HG03097 (cell line): ENCODE data around the gene ZNF148.

Experiments
- ATAC-seq: cut with Tn5 transposase; IDR thresholded peaks from one replicate; pipeline ENCODE4 v1.9.1; 2021; ENCODE audit not compliant: unreplicated experiment, low FRiP score

ZNF148 gene

GRCh38 chr3:125231895-125232294 is 143.2 kb downstream of the ZNF148 start:
- no peak for ATAC-seq

GRCh38 chr3:125229707-125230106 is 145.4 kb downstream of the ZNF148 start:
- ATAC-seq = no peak

- no peak for ATAC-seq
Observed at GRCh38 chr3:125229168-125229567, 146.0 kb downstream of the ZNF148 start.

GRCh38 chr3:125221831-125222230 is 153.3 kb downstream of the ZNF148 start:
- no peak for ATAC-seq

GRCh38 chr3:125220727-125221429 is 154.2 kb downstream of the ZNF148 start:
- ATAC-seq = no peak

GRCh38 chr3:125220183-125220582 is 154.9 kb downstream of the ZNF148 start:
- no peak for ATAC-seq

GRCh38 chr3:125219261-125219701 is 155.8 kb downstream of the ZNF148 start:
- ATAC-seq = no peak

GRCh38 chr3:125214738-125215137 is 160.4 kb downstream of the ZNF148 start:
- ATAC-seq = no peak

- ATAC-seq = no peak
Observed at GRCh38 chr3:125213946-125214542, 161.1 kb downstream of the ZNF148 start.

GRCh38 chr3:125213364-125213755 is 161.8 kb downstream of the ZNF148 start:
- no peak for ATAC-seq

- no peak for ATAC-seq
Observed at GRCh38 chr3:125212509-125213363, 162.4 kb downstream of the ZNF148 start, which contains the start of gene SLC12A8. SLC12A8 (minus strand) TSS chr3:125212748; CDS start chr3:125211349, 1,399 bp downstream.

GRCh38 chr3:125212091-125212508 is 163.0 kb downstream of the ZNF148 start:
- ATAC-seq = no peak

GRCh38 chr3:125211523-125212090 is 163.5 kb downstream of the ZNF148 start:
- ATAC-seq = no peak

GRCh38 chr3:125207949-125208568 is 167.1 kb downstream of the ZNF148 start:
- ATAC-seq = no peak

GRCh38 chr3:125207507-125207906 is 167.6 kb downstream of the ZNF148 start:
- no peak for ATAC-seq

- no peak for ATAC-seq
Observed at GRCh38 chr3:125206934-125207333, 168.2 kb downstream of the ZNF148 start.

- ATAC-seq = no peak
Observed at GRCh38 chr3:125203731-125204130, 171.4 kb downstream of the ZNF148 start.

- no peak for ATAC-seq
Observed at GRCh38 chr3:125202197-125202596, 172.9 kb downstream of the ZNF148 start.

GRCh38 chr3:125200731-125201139 is 174.4 kb downstream of the ZNF148 start:
- ATAC-seq = peak; percentile 65

GRCh38 chr3:125194849-125195601 is 180.1 kb downstream of the ZNF148 start:
- ATAC-seq = no peak
